GM23338 (cell line): ENCODE measurements around the gene CPSF4L. TPM values are rescaled to one million over a fixed set of nuclear protein-coding genes. Genes with fewer than 3 reads are reported as not detected.

Experiments used
- ATAC-seq: fragments of 200-7000 bp; cut with Tn5 transposase; 3 replicates; pipeline ENCODE4 v1.9.1; 2020
- DNase-seq: peaks from one replicate; pipeline ENCODE4 v3.0.0-alpha.2; 2015; ENCODE audit warnings: low spot score
- H2AFZ ChIP-seq: fragments of 200-600 bp; sonication (generic); 2 replicates; pipeline ENCODE4 v1.8.0; 2016; ENCODE audit warnings: antibody characterized with exemption, mild to moderate bottlenecking, moderate library complexity
- H3F3A ChIP-seq: fragments of 200-600 bp; sonication (generic); replicated peaks from 2 replicates; pipeline ENCODE4 v1.8.0; 2017; ENCODE audit warnings: antibody characterized with exemption, mixed run types, low read depth
- H3K27ac ChIP-seq: fragments of 200-600 bp; sonication (generic); 2 replicates; pipeline ENCODE4 v1.6.1; 2016; ENCODE audit warnings: low read depth
- H3K27me3 ChIP-seq: fragments of 200-600 bp; sonication (generic); 2 replicates; pipeline ENCODE4 v1.8.0; 2016; ENCODE audit warnings: mild to moderate bottlenecking, mixed run types, moderate library complexity; ENCODE audit not compliant: insufficient read depth
- H3K36me3 ChIP-seq: fragments of 200-600 bp; sonication (generic); 2 replicates; pipeline ENCODE4 v1.8.0; 2016; ENCODE audit warnings: mild to moderate bottlenecking; ENCODE audit not compliant: insufficient read depth
- H3K4me1 ChIP-seq: fragments of 200-600 bp; sonication (generic); 2 replicates; pipeline ENCODE4 v1.8.0; 2016; ENCODE audit warnings: mild to moderate bottlenecking, moderate library complexity; ENCODE audit not compliant: insufficient read depth
- H3K4me2 ChIP-seq: fragments of 200-600 bp; sonication (generic); 2 replicates; pipeline ENCODE4 v1.7.1; 2017; ENCODE audit warnings: mixed run types
- H3K4me3 ChIP-seq: fragments of 200-600 bp; sonication (generic); 2 replicates; pipeline ENCODE4 v1.6.1; 2016; ENCODE audit warnings: mixed run types
- H3K79me2 ChIP-seq: fragments of 200-600 bp; sonication (generic); replicated peaks from 2 replicates; pipeline ENCODE4 v1.8.0; 2017; ENCODE audit warnings: mild to moderate bottlenecking; ENCODE audit not compliant: insufficient read depth
- H3K9me2 ChIP-seq: fragments of 200-600 bp; sonication (generic); 2 replicates; pipeline ENCODE4 v1.8.0; 2017; ENCODE audit not compliant: insufficient read depth
- H4K20me1 ChIP-seq: fragments of 200-600 bp; sonication (generic); replicated peaks from 2 replicates; pipeline ENCODE4 v1.8.0; 2017; ENCODE audit warnings: mild to moderate bottlenecking; ENCODE audit not compliant: insufficient read depth
- H3K27ac Mint-ChIP-seq: 2 replicates; pipeline ENCODE4 v1.8.0; 2020; ENCODE audit warnings: inconsistent platforms, mild to moderate bottlenecking, moderate library complexity, mixed read lengths
- H3K27me3 Mint-ChIP-seq: 3 replicates; pipeline ENCODE4 v1.8.0; 2022; ENCODE audit warnings: low read depth, mild to moderate bottlenecking, moderate library complexity, mixed read lengths, inconsistent platforms; ENCODE audit not compliant: insufficient read depth, poor library complexity
- H3K36me3 Mint-ChIP-seq: 3 replicates; pipeline ENCODE4 v1.8.0; 2021; ENCODE audit warnings: low read depth, mild to moderate bottlenecking, inconsistent platforms, moderate library complexity, mixed read lengths
- H3K4me1 Mint-ChIP-seq: 3 replicates; pipeline ENCODE4 v1.8.0; 2020; ENCODE audit warnings: mild to moderate bottlenecking, inconsistent platforms, mixed read lengths
- H3K4me3 Mint-ChIP-seq: 3 replicates; pipeline ENCODE4 v1.8.0; 2021; ENCODE audit warnings: moderate library complexity, mild to moderate bottlenecking, inconsistent platforms, mixed read lengths
- H3K9me3 Mint-ChIP-seq: 3 replicates; pipeline ENCODE4 v1.8.0; 2020; ENCODE audit warnings: moderate library complexity, mild to moderate bottlenecking, inconsistent platforms, mixed read lengths
- EZH2 ChIP-seq: fragments of 200-600 bp; sonication (generic); IDR thresholded peaks from one replicate; pipeline ENCODE4 v1.8.0; 2017; ENCODE audit warnings: antibody characterized with exemption, mild to moderate bottlenecking, low read depth; ENCODE audit not compliant: unreplicated experiment
- EZH2phosphoT487 ChIP-seq: fragments of 200-600 bp; sonication (generic); IDR thresholded peaks from one replicate; pipeline ENCODE4 v1.8.1; 2018; ENCODE audit warnings: antibody characterized with exemption; ENCODE audit not compliant: unreplicated experiment
- NANOG ChIP-seq: IDR thresholded peaks from 2 replicates; pipeline ENCODE4 v1.6.1; 2016; ENCODE audit warnings: antibody characterized with exemption, borderline replicate concordance
- POLR2AphosphoS5 ChIP-seq: IDR thresholded peaks from 2 replicates; pipeline ENCODE4 v1.6.1; 2016; ENCODE audit warnings: antibody characterized with exemption, low read depth
- STAT1 ChIP-seq: IDR thresholded peaks from one replicate; pipeline ENCODE4 v1.6.1; 2016; ENCODE audit warnings: antibody characterized with exemption; ENCODE audit not compliant: unreplicated experiment
- ZNF114 ChIP-seq: fragments of 250-450 bp; sonication (Bioruptor Pico); IDR thresholded peaks from 2 replicates; pipeline ENCODE4 v1.5.0; 2020; ENCODE audit warnings: mild to moderate bottlenecking, moderate library complexity
- ZNF331 ChIP-seq: fragments of 250-450 bp; sonication (Bioruptor Pico); IDR thresholded peaks from 2 replicates; pipeline ENCODE4 v1.5.0; 2020; ENCODE audit warnings: low read depth, mild to moderate bottlenecking, moderate library complexity
- polyA plus RNA-seq: library from polyadenylated mRNA; unstranded; fragments of >200 nt; fragmentation: Nextera tagmentation; extraction: Ambion mirVana; gene quantifications from 2 replicates; pipeline ENCODE4 v1.2.1, GENCODE V29; 2016
- total RNA-seq: library from RNA; depleted of rRNA; stranded (reverse); fragments of >200 nt; shearing (Covaris generic); gene quantifications from 2 replicates; pipeline ENCODE4 v1.2.3, GENCODE V29; 2014
- TF ChIP-seq, protein P1 (sequence below): fragments of 250-450 bp; sonication (Bioruptor Pico); IDR thresholded peaks from 2 replicates; pipeline ENCODE4 v1.5.0; 2020; ENCODE audit warnings: mild to moderate bottlenecking, moderate library complexity
- TF ChIP-seq, protein P2 (sequence below): IDR thresholded peaks from one replicate; pipeline ENCODE4 v1.6.1; 2018; ENCODE audit warnings: antibody characterized with exemption; ENCODE audit not compliant: unreplicated experiment

The CPSF4L gene
- total and polyA plus RNA-seq, 2 experiments from 2014 or later: not detected

DNA sequence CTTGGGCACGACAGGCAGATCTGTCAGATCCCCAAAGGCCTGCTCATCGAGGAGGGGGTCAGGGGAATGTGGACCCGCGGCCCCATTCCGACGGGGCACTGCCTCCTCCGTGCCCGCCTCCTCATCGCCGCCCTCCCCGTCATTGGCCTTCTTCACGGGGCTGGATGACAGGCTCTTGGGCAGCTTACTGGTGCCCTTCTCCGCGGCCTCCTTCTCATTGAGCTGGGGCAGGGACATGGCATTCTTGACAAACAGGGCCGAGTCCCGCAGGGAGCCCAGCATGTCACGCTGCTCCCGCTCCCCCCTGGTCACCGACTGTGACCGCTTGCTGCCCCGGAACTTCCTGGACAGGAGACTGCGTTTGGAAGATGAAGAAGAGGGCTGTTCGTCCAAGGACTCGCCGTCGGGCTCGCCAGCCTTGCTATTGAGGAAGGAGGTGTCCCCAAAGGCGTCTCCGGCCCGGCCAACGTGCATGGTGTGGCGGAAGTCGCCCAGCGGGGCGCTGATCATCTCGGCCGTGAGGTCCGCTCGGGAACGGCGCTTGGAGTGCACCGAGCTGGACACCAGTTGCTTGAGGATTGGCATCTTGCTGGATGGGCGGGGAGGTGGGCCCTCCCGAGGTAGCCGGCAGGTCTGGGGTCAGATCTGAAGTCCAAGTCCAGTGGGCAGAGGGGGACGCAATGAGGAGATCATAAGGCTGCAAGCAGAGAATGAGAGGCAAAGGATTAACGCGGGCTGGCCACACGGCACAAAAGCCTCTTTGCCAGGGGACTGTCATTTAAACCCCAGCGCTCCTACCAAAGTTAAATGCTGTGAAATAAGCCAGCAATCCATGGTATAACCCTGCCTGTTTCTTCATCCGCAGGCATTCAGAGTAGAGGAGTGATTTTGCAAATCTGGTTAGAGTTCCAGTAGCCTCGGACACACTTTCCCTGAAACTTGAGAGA lies 24.5 kb upstream of the CPSF4L start:
- TF ChIP-seq NANOG (no peak), POLR2AphosphoS5 (no peak), EZH2 (no peak), STAT1 (no peak), ZNF114 (CRISPR knock-in tag) (no peak), ZNF331 (CRISPR knock-in tag) (no peak), EZH2phosphoT487 (no peak)
- TF ChIP-seq, protein P1, sequence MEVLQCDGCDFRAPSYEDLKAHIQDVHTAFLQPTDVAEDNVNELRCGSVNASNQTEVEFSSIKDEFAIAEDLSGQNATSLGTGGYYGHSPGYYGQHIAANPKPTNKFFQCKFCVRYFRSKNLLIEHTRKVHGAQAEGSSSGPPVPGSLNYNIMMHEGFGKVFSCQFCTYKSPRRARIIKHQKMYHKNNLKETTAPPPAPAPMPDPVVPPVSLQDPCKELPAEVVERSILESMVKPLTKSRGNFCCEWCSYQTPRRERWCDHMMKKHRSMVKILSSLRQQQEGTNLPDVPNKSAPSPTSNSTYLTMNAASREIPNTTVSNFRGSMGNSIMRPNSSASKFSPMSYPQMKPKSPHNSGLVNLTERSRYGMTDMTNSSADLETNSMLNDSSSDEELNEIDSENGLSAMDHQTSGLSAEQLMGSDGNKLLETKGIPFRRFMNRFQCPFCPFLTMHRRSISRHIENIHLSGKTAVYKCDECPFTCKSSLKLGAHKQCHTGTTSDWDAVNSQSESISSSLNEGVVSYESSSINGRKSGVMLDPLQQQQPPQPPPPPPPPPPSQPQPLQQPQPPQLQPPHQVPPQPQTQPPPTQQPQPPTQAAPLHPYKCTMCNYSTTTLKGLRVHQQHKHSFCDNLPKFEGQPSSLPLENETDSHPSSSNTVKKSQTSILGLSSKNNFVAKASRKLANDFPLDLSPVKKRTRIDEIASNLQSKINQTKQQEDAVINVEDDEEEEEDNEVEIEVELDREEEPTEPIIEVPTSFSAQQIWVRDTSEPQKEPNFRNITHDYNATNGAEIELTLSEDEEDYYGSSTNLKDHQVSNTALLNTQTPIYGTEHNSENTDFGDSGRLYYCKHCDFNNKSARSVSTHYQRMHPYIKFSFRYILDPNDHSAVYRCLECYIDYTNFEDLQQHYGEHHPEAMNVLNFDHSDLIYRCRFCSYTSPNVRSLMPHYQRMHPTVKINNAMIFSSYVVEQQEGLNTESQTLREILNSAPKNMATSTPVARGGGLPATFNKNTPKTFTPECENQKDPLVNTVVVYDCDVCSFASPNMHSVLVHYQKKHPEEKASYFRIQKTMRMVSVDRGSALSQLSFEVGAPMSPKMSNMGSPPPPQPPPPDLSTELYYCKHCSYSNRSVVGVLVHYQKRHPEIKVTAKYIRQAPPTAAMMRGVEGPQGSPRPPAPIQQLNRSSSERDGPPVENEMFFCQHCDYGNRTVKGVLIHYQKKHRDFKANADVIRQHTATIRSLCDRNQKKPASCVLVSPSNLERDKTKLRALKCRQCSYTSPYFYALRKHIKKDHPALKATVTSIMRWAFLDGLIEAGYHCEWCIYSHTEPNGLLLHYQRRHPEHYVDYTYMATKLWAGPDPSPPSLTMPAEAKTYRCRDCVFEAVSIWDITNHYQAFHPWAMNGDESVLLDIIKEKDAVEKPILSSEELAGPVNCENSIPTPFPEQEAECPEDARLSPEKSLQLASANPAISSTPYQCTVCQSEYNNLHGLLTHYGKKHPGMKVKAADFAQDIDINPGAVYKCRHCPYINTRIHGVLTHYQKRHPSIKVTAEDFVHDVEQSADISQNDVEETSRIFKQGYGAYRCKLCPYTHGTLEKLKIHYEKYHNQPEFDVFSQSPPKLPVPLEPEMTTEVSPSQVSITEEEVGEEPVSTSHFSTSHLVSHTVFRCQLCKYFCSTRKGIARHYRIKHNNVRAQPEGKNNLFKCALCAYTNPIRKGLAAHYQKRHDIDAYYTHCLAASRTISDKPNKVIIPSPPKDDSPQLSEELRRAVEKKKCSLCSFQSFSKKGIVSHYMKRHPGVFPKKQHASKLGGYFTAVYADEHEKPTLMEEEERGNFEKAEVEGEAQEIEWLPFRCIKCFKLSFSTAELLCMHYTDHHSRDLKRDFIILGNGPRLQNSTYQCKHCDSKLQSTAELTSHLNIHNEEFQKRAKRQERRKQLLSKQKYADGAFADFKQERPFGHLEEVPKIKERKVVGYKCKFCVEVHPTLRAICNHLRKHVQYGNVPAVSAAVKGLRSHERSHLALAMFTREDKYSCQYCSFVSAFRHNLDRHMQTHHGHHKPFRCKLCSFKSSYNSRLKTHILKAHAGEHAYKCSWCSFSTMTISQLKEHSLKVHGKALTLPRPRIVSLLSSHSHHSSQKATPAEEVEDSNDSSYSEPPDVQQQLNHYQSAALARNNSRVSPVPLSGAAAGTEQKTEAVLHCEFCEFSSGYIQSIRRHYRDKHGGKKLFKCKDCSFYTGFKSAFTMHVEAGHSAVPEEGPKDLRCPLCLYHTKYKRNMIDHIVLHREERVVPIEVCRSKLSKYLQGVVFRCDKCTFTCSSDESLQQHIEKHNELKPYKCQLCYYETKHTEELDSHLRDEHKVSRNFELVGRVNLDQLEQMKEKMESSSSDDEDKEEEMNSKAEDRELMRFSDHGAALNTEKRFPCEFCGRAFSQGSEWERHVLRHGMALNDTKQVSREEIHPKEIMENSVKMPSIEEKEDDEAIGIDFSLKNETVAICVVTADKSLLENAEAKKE (CRISPR knock-in tag): no peak
- TF ChIP-seq, protein P2, sequence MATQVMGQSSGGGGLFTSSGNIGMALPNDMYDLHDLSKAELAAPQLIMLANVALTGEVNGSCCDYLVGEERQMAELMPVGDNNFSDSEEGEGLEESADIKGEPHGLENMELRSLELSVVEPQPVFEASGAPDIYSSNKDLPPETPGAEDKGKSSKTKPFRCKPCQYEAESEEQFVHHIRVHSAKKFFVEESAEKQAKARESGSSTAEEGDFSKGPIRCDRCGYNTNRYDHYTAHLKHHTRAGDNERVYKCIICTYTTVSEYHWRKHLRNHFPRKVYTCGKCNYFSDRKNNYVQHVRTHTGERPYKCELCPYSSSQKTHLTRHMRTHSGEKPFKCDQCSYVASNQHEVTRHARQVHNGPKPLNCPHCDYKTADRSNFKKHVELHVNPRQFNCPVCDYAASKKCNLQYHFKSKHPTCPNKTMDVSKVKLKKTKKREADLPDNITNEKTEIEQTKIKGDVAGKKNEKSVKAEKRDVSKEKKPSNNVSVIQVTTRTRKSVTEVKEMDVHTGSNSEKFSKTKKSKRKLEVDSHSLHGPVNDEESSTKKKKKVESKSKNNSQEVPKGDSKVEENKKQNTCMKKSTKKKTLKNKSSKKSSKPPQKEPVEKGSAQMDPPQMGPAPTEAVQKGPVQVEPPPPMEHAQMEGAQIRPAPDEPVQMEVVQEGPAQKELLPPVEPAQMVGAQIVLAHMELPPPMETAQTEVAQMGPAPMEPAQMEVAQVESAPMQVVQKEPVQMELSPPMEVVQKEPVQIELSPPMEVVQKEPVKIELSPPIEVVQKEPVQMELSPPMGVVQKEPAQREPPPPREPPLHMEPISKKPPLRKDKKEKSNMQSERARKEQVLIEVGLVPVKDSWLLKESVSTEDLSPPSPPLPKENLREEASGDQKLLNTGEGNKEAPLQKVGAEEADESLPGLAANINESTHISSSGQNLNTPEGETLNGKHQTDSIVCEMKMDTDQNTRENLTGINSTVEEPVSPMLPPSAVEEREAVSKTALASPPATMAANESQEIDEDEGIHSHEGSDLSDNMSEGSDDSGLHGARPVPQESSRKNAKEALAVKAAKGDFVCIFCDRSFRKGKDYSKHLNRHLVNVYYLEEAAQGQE: no peak
- no peaks in the 10 kb centered on the region; the same call in 2 of the 3 replicates for H3K36me3 Mint-ChIP-seq
- no peaks in the 10 kb centered on the region for H3K9me2 ChIP-seq
- no peak overlapping the region for H3K4me3 Mint-ChIP-seq
- H3K4me3 ChIP-seq: no peak overlapping the region
- H3K36me3 ChIP-seq: no peaks in the 10 kb centered on the region
- peaks cover 44% of the 10 kb centered on the region for H3K4me1 Mint-ChIP-seq
- H3K4me2 ChIP-seq: no peak overlapping the region
- H3F3A ChIP-seq: no peaks in the 10 kb centered on the region
- DNase-seq (no peak), ATAC-seq (no peak)
- no peaks in the 10 kb centered on the region for H3K27me3 ChIP-seq
- no peak overlapping the region; the same call in 1 of the 2 replicates for H3K27ac Mint-ChIP-seq
- 0 out of 2 replicates have a peak, but pooled peaks cover 3% of the 10 kb centered on the region for H3K79me2 ChIP-seq
- peaks cover 20% of the 10 kb centered on the region for H3K27me3 Mint-ChIP-seq
- H3K4me1 ChIP-seq: peaks cover 17% of the 10 kb centered on the region
- no peaks in the 10 kb centered on the region for H3K9me3 Mint-ChIP-seq
- H3K27ac ChIP-seq: no peak overlapping the region
- no peak overlapping the region for H2AFZ ChIP-seq
- H4K20me1 ChIP-seq: no peaks in the 10 kb centered on the region
